HL-60/S4 treated with phorbol 12-myristate 13-acetate at 8.2 ng/mL for 4 days and 3 days (cell line): ENCODE measurements around the gene RUNX2.

Experiments
- in situ Hi-C: fragments of 300-500 bp; cut with MboI; formaldehyde crosslinking; loops from 2 replicates; pipeline ENCODE4 v1.15.0; 2022; ENCODE audit warnings: low sequenced_read_pairs

RUNX2 gene

GRCh38 chr6:45608252-45608913 lies 280.3 kb downstream of the RUNX2 start:
- in situ Hi-C loops: no loop called here

GRCh38 chr6:45609141-45609638 lies 281.1 kb downstream of the RUNX2 start:
- in situ Hi-C loops: no loop called here

- in situ Hi-C loops: no loop called here
These were observed 282.2 kb downstream of the RUNX2 start for GRCh38 chr6:45610374-45610773.

GRCh38 chr6:45610832-45611231 lies 282.7 kb downstream of the RUNX2 start:
- in situ Hi-C loops: no loop called here

- in situ Hi-C loops: no loop called here
These were observed 283.4 kb downstream of the RUNX2 start for GRCh38 chr6:45611491-45611890.

GRCh38 chr6:45613656-45614055 lies 285.5 kb downstream of the RUNX2 start:
- in situ Hi-C loops: no loop called here

GRCh38 chr6:45614488-45615285 lies 286.6 kb downstream of the RUNX2 start:
- in situ Hi-C loops: no loop called here

- in situ Hi-C loops: no loop called here
These were observed 288.1 kb downstream of the RUNX2 start for GRCh38 chr6:45616209-45616608.

- in situ Hi-C loops: no loop called here
These were observed 289.3 kb downstream of the RUNX2 start for GRCh38 chr6:45617441-45617840.

GRCh38 chr6:45618259-45618658 lies 290.1 kb downstream of the RUNX2 start:
- in situ Hi-C loops: no loop called here

- in situ Hi-C loops: no loop called here
These were observed 291.2 kb downstream of the RUNX2 start for GRCh38 chr6:45619211-45619760.

GRCh38 chr6:45619994-45620471 lies 291.9 kb downstream of the RUNX2 start:
- in situ Hi-C loops: no loop called here

- in situ Hi-C loops: no loop called here
These were observed 296.1 kb downstream of the RUNX2 start for GRCh38 chr6:45624228-45624627.

- in situ Hi-C loops: no loop called here
These were observed 297.1 kb downstream of the RUNX2 start for GRCh38 chr6:45625191-45625664.

- in situ Hi-C loops: no loop called here
These were observed 298.2 kb downstream of the RUNX2 start for GRCh38 chr6:45626087-45626891.

- in situ Hi-C loops: no loop called here
These were observed 302.2 kb downstream of the RUNX2 start for GRCh38 chr6:45630314-45630713.

GRCh38 chr6:45630801-45631200 lies 302.7 kb downstream of the RUNX2 start:
- in situ Hi-C loops: no loop called here

- in situ Hi-C loops: no loop called here
These were observed 303.3 kb downstream of the RUNX2 start for GRCh38 chr6:45631396-45631795.

GRCh38 chr6:45633272-45633908 lies 305.3 kb downstream of the RUNX2 start:
- in situ Hi-C loops: no loop called here

GRCh38 chr6:45634231-45634630 lies 306.1 kb downstream of the RUNX2 start:
- in situ Hi-C loops: no loop called here
